HG03103 (cell line): ENCODE data around the gene NLGN4X.
A peak's percentile ranks its signal among the peaks of the same experiment; 100 is the strongest.

ENCODE experiments used
- ATAC-seq: cut with Tn5 transposase; IDR thresholded peaks from one replicate; pipeline ENCODE4 v1.9.1; 2021; ENCODE audit warnings: low read depth; ENCODE audit not compliant: unreplicated experiment

NLGN4X gene

DNA sequence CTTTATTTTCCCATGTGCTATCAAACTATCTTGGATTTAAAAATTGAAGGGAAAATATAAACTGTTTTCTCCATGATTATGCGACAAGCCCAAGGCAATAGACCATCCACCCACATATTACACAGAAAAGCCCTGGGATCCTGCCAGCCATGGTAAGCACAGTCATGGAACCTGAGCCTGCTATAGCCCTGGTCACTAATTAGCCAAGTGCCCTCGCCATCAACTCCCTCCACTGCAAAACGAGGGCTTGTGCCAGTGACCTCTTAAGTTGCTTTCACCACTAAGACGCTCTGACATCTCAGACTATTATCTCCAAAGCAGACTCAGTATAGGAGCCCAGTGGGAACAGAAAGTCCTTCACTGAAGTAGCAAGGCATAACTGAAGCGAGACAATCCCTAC is 69.2 kb downstream of the NLGN4X start:
- no peak for ATAC-seq

DNA sequence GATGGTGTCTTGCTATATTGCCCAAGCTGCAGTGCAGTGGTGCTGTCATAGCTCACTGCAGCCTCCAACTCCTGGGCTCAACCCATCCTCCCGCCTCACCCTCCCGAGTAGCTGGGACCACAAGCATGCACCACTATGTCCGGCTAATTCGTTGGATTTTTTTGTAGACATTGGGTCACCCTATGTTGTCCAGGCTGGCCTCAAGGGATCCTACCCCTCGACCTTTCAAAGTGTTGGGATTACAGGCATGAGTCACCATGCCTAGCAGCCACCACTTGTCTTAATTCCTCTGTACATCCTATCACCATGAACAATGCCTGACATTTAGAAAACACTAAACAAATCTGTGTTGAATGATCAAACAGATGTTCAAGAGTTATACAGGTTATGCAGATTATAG is 76.7 kb downstream of the NLGN4X start:
- no peak for ATAC-seq

DNA sequence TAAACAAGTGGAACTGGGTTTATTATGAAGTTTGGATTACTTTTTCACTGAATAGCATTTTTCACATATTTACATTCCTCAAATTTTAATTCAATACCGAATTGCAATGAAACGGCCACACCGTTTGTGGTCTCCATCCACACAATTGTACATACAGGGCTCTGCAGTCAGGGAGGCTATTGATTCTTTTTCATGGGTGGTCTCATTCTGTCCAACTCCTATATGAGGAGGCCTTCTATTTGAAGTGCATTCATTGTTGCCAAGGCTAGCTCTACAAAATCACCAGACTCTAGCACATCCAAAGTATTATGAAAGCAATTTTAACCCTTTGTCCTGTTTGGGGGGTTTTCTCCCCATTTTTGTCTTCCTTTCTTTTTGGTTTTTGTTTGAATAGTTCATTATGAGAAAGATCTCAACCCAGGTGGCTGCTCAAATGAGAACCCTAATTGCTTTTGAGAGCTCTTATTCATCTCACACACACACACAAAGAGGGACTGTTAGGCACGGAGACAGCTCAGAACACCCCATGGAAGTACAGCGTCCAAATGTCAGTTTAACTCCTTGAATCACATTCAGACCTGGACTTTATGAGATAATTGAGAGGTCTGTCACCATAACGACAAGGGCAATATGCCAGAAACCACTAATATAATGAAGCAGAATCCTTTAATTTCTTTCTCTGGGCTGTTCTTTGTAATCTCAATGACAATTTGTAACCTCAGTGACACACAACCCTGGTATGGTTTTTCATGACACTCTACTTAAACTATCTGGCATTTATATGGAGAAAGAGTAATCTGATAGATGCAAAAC is 79.4 kb downstream of the NLGN4X start:
- ATAC-seq = no peak

DNA sequence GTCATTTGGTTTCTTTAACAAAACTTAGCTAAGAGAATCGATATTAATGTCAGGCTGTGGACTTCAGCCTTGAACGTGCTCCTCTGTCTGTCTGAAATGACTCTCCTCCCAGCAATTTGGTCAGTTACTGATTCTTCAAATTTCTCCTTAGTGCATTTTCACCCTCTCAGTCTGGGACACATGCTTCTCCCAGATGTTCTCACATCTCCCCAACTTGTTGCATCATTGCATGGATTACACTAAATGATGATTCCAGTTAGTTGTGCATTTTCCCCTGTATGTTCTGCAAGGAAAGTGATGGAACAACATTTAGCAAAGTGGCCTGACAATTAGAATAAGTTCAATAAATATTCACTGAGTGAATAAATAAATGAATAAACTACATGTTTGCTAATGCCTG is 94.4 kb downstream of the NLGN4X start:
- ATAC-seq = no peak

DNA sequence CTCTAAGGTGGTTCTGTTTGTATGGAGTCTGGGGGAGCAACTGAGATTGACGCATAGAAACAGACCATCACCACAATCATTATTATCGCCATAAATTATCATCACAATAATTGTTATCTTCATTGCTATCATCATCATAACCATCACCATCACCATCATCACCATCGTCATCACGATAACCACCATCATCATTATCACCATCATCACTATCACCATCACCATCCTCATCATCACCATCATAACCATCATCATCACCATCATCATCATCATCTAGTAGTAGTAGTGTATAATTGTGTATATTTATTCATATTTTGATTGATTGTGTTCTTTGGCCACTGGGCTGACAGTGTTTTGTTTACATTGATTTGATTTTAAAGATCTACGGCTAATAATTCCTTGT is 95.7 kb downstream of the NLGN4X start:
- no peak for ATAC-seq

DNA sequence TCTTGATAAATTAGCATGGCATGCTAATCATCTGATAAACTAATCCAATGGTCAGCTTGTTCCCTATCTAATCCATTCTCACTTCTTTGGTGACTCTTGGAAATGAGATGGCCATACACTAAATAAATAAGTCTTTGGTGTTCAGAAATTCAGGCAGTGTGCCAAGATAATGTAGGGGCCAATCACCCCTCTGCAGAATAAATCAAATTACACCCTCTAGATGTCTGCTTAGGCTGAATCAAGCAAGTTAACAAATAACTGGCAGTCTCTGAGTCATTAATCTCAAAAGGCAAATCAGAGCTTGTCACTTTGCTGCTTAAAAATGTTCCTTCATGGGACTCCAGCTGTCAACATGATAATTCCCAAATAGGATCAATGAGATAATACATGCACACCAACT is 97.4 kb downstream of the NLGN4X start:
- ATAC-seq = no peak

DNA sequence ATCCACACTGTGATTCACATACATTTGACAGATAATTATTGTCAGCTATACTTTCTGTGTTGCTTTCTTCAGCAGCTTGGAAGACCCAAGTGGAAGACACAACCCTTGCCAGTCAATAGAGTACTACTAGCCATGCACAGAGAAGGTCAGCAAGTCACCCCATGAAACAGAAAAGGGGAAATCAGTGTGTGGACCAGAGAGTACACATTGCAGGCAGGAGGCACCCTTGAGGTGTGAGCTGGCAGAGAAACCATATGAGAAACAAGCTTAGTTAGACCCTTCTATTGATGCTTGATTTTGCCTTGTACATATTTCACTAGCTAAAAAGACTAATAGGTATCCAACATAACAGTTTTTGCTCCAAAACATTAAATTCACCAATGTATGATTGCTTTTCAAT is 99.5 kb downstream of the NLGN4X start:
- no peak for ATAC-seq

DNA sequence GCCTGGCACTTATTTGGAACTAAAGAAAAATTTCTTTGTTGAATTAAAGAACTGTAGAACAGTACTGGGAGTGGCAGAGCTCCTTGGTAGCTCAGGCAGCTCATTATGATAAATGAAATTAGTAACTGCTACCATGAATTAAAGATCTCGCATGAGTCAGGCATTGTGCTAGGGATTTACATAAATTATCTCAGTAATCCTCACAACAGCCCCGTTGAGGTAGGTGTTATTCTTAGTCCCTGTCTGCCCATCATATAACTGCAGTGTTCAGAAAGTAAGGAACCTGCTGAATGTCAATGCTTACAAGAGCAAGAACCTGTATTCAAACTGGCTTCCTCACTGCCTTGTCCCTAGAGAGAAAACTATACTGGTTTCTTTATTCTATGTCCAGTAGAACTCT is 108.3 kb downstream of the NLGN4X start:
- ATAC-seq = no peak

DNA sequence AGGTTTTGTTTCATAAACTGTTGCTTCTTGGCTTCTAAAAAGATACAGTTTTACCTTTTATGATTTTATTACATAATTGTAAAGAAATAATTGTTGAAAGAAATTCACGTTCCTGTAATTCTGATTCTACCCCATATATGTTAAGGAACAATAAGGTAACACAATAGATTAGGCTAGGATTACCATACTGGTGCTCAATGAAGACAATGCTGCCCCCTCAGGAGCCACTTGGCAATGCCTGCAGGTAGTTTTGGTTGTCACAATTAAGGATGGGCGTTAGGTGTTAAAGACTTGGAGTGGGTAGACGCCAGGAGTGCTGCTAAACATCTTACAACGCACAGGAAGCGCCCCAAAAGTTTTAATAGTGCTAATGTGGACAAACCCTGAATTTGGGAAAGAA is 133.2 kb downstream of the NLGN4X start:
- peak; percentile 58 for ATAC-seq

DNA sequence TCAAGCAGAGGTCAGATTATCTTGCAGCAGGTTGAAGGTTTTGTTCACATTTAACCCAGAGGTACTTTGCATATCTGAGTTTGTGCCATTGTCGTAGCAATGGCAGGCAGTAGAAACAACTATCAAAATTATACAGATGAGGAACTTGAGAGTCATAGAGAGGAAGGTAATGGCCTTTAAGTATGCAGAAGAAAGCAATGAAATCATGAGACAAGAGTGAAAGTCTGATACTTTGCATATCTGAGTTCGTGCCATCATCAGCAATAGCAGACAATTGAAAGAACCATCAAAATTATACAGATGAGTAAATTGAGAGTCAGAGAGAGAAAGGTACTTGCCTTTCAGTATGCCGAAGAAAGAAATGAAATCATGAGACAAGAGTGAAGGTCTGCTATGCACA is 154.1 kb downstream of the NLGN4X start:
- ATAC-seq = no peak

DNA sequence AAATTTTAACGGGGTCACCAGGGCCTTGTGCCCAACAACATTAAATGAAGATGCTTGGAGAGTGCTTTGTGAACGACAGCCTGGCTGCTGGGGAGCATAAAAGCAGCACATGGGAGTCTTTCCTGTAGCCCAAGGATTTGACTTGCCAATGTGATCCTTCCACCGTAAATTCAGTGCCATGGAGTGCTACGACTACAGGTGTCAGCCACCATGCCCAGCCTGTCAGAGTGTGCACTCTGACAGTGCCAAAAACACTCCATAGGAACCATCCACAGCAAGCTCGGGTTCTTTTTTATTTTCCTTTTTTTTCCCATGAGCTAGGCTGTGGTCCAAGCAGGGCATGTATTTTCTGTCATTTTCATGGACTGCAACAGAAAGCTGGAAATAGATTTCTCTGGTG is 156.9 kb downstream of the NLGN4X start:
- ATAC-seq = no peak

DNA sequence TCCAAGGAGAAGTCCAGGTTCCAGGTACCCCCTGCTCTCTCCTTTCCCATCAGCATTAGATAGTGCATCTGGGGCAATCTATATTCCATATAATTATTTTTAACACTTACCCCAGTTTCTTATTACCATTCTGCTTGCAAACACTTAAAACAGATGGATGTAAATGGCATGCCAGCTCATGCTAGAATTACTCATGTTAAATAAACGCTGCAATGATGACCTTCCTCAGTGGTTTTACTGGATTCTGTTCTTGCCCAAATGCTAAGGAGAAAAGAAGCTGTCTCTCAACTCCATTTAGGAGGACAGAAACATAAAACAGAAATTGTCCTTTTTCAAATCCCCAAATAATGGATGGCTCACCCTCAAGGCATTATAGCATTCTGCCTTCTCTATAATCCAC is 161.1 kb downstream of the NLGN4X start:
- no peak for ATAC-seq

DNA sequence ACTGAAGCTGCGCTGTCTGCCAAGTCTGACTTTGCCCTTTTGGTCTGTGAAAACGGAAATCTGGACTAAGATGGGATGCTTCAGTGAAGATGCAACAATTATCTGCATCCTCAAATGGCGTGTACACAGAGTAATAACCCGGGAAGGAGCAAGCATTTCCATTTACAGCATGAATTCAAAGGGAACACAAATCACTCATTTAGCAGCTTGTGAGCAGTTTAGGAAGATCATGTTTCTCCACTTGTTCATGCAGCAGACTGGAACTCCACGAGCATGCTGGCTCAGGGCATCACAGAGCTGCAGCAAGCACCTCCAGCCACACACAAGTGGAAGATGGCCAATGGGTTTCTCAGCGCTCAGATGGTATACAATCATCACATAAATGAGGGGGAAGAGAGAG is 175.5 kb downstream of the NLGN4X start:
- ATAC-seq = no peak

DNA sequence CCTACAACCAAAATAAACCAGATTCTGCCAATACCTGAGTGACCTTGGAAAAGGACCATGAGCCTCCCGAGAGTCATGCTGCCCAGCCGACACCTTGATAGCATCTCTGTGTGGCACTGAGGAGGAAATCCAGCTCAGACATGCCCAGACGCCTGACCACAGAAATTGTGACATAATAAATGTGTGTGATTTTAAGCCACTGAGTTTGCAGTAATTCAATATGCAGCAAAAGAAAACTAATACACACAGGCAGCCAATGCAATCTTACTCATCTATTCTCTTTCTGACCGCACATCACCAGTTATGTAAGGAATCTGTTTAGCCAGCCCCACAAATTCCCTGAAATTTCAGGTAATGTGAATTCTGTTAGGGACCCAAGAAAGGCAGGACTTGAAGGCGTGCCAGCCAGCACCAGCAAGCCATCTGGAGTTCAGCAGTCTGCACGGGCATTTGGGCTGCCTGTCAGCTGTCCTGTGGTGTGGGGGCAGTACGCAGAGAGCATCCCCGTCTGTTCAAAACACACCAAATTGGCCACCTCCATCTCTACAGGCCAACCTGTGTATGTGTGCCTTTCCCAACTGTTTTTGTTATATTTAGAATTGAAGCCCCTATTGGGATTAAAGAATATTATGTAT is 176.4 kb downstream of the NLGN4X start:
- ATAC-seq = no peak

DNA sequence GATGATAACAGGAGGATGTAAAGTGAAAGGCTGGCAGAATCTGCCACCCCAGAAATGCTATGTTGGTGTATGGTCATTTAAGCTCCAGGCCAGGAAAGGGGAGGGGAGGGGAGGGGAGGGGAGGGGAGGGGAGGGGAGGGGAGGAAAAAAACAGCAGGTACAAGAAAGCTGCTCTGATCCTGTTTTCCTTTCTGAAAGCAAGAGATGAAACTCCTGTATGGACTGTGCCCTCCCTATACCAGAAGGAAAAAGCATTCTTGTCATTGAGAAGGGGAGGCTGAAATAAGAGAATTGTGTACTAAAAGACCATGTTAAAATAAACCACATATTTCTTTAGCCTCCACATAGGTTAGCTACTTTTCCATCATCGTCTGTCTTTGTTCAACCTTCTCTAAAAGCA is 179.5 kb downstream of the NLGN4X start:
- no peak for ATAC-seq

DNA sequence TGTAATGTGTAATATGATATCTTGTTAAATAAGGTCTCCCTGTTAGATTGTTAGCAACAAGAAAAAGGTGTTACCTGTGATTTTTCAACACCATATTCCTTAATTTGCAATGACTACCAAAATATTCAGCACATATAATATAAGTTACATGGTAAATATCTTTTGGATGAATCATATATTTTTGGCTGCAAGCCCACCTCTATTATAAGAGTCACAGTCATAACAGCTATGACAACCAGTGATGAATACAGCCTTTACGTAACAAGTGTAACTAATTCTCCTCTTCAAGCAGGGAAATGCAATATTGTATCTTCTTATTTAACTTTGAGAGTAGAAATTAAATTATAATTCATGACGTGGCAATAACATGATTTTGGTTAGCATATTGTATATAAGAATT is 187.0 kb downstream of the NLGN4X start:
- no peak for ATAC-seq

DNA sequence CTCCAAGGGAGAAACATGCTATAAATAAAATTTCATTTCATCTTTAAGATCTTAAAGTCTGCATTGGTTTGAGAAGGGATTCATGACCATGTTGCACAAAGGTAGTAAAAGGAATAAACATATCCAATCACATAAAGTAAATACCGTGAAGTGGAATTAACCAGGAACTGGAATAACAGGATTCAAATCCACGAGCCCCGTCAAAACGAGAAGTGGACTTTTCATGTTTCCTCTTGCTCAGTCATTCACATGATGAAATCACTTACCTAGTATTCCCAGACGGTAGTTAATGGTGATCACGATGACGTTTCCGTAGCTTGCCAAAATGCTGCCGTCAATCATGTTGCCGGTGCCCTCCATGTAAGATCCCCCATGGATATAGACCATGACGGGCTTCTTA is 199.7 kb downstream of the NLGN4X start:
- no peak for ATAC-seq

DNA sequence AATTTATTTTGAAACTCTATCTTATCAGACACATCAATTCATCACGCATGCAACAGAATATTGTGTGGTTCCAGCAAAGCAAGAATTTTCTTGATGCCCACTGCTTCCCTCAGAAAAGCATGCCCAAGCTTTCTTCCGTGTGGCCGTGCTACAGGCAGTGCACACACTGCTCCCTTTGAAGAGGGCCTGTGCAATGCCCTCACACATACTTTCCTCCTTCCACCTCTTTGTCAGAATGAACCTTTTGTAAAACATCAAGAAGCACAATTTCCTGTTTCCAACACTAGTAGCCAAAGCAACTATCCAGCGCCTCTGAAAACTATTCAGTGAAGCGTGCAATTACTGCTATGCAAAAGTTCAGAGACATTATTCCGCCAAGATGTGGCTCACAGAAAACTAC is 201.7 kb downstream of the NLGN4X start:
- no peak for ATAC-seq

DNA sequence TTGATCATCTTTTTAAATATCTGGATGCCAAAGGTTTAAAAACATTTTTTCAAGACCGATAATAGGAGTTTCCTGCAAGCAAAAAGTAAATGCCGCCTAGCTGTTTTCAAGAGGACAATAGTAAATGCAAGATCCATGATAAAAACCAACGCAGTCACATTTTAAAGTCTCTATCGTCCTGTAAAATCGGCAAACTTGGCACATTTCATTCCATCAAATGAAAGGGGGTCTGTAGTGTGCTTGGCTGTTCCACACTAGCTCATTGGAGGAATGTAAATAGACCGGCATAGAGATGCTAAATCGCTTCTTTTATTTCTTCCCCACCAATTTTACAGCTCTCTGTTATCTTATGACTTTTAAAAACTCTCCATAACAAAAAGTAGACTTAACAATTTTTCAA is 202.2 kb downstream of the NLGN4X start:
- ATAC-seq = no peak

DNA sequence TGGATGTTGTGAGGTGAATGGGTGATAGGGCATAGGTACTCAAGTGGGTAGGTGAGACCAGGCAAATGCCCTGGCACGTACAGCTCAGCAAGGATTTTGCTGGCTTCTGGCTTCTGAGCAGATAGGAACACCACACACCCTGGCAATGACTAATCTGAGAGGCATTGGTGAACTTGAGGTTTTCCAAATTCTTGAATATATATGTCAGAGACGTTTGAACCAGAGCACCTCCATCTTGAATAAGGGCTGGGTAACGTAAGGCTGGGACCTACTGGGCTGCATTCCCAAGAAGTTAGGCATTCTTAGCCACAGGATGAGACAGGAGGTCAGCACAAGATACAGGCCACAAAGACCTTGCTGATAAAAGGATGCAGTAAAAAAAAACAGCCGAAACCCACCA is 204.5 kb downstream of the NLGN4X start:
- no peak for ATAC-seq

DNA sequence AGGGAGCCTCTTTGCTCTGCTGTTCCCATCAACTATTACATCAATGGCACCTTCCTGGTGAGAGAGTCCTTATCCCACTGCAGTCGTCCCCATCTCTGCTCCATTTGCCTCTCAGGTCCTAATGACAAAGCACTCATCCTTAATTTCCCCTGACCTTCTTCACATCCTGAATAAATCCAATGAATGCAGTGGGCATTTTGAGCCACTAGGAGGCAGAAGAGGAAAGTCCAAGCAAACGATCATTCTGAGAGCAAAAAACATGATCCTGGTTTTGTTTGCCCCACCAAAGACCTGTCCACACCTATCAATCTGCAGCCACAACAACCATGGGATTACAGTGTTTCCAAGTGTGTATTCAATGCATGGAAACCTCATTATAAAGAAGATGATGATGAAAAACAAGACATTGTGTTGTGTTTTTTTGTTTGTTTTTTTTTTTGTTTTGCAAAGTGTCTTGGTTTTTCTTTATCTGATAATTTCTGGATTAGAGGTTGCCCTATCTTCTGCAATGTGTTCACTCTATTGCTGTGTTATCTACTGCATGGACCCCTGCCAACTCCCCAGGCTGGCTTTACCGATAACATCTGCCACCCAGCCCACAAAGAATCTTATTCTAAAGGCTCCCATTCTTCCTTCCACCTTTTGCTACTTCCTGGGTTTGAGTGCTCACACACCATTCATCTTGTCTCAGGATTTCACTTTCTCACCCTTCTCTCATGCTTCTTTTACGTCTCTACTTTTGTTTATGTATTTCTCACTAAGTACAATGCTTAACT is 207.2 kb downstream of the NLGN4X start:
- ATAC-seq = no peak

DNA sequence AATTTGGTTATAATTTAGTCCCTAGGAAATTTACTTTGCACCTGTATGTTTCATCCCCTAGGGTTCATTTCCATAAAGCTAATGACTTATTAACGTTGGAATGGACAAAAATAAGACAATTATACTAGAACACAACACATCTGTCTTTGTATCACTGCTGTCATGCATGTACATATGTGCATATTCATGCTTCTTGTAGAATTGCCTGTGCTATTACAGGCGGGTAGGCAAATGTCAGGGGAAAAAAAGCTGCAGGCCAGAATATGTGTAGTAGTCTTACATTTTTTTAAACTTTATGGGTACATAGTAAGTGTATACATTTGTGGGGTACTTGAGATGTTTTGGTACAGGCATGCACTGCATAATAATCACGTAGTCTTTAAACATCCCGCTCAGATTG is 209.6 kb downstream of the NLGN4X start:
- ATAC-seq = no peak
